Activated gamma-delta T cell treated with anti-CD3 and anti-CD28 coated beads, Interleukin-2, amount 50 U/mL, for 16 hours (primary cell): ENCODE results near the gene GALNT7.
"Not testable (repeated sequence)": the region's sequence is repeated elsewhere in the genome, so short reads cannot be mapped to it uniquely, and the experiment has no call there.

Experiments used
- DNase-seq: peaks from one replicate; pipeline ENCODE4 v3.0.0-alpha.2; 2020; ENCODE audit warnings: low read depth

The GALNT7 gene

GRCh38 chr4:173166491-173166890 is 2.1 kb upstream of the GALNT7 start:
- no peak for DNase-seq

GRCh38 chr4:173167758-173168395 is 734 bp upstream of the GALNT7 start:
- no peak for DNase-seq

DNA sequence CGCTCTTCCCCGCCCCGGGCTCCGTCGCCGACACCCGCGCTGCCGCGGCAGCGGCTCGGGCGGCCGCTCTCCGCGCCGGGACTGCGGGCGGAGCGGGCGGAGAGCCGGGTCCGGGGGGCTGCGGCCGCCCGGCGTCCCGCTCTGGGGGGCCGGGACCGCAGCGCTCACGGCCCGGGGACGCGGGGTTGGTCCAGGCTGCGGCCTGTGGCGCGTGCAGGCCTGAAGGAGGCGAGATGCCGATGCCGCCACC is 492 bp downstream of the GALNT7 start:
- no peak for DNase-seq

DNA sequence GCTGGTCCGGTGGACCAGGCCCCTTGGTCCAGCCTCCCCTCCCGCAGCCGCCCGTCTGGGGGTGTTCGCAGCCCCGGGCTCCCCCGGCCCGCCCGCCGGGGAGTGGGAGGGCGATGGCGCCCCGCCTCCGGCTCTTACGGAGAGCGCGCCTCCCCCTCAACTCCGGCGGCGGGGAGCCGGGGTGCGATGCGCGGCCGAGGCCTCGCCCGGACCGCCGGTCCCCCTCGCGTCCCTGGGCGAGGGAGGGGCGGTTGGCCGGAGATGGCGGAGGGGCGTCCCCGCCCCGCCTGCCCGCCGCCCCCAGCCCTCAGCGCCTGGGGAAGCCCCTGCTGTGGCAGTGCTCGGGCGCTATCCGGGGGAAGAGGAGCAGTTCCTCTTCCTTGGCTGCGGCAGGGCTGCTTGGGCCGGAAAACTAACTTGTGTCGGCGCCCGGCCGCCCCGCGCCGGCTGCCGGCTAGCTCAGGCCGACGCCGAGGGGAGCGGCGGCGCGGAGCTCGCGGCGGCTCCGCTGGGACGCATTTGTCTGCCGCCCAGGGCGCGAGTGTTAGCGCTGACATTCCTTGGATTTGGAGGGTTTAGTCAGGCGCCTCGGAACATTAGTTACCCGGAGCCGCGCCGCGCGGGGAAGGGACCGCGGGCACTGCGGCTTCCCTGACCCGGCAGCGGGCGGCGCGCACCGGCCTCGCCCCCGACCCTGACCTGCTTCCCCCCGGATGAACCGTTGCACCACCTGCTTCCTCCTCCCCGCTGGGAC is 994 bp downstream of the GALNT7 start:
- DNase-seq = peak; percentile 42

DNA sequence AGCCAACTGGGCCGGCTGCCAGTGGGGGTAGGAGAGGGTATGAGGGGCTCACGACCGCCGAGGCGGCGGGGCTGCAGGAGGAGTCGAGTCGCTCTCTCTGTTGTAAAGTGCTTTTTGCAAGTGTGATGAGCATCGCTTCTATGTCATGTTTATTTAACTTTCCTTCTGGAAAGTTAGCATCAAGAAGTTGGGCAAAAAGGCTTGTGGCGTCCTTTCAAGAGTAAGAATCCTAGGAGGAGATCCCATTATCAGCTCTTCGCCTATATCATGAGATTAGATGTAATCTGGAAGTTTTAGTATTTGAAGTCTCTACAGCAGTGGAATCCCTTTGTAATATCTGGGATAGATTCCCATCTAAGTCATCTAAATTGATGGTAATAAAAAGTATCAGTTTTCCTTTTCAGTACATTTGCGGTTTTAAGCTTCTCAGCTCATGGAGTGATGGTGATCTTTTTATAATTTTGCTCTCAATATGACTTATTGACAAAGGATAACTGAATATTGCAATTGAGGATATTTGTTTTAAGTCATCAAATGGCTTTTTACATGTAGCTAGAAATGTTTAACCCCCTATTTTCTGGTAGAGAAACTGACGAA is 1.7 kb downstream of the GALNT7 start:
- DNase-seq = no peak

DNA sequence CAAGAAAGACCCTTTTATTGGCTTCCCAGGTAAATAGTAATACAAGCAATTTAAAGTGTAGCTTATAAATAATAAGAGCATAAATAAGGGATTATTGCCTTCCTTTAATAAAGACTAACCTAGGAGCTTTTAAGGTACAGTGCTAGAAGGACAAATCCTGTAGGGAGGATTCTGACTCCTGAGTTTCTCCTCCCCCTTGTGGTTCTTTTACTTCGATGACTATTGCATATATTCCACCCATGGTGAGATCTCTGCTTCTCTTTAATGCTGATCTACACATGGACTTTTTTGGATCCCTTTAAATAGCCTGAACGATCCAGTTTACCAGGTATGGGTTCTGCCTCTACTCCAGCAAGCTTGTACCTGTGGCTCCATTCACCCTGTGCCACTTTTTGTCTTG is 2.5 kb downstream of the GALNT7 start:
- DNase-seq = no peak

- DNase-seq = no peak
Observed at GRCh38 chr4:173171987-173172386, 3.4 kb downstream of the GALNT7 start.

GRCh38 chr4:173174184-173174583 is 5.6 kb downstream of the GALNT7 start:
- DNase-seq = no peak

- DNase-seq = no peak
Observed at GRCh38 chr4:173174594-173175012, 6.0 kb downstream of the GALNT7 start.

- no peak for DNase-seq
Observed at GRCh38 chr4:173176010-173176409, 7.4 kb downstream of the GALNT7 start.

- no peak for DNase-seq
Observed at GRCh38 chr4:173177232-173177631, 8.6 kb downstream of the GALNT7 start.

DNA sequence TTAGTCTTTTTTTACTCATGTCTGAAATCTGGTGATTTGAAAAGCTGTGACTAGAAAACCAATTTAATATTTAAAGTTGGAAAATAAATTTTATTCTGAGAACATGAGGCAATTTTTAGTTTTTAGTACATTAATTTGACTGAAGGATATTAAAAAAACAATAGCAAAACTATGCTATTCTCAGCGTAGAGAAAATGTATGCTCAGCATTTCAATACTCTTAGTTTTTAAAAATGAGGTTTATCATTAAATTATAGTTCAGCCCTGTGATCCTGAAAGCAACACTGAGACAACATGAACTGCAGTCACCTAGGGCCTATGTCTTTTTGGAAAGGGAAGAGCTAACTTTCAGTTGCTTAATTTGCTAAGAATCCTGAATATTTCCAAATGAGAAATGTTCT is 9.5 kb downstream of the GALNT7 start:
- no peak for DNase-seq

- DNase-seq = no peak
Observed at GRCh38 chr4:173181848-173182247, 13.2 kb downstream of the GALNT7 start.

- no peak for DNase-seq
Observed at GRCh38 chr4:173182403-173182802, 13.8 kb downstream of the GALNT7 start.

- not testable (repeated sequence) for DNase-seq
Observed at GRCh38 chr4:173183659-173184247, 15.1 kb downstream of the GALNT7 start.

DNA sequence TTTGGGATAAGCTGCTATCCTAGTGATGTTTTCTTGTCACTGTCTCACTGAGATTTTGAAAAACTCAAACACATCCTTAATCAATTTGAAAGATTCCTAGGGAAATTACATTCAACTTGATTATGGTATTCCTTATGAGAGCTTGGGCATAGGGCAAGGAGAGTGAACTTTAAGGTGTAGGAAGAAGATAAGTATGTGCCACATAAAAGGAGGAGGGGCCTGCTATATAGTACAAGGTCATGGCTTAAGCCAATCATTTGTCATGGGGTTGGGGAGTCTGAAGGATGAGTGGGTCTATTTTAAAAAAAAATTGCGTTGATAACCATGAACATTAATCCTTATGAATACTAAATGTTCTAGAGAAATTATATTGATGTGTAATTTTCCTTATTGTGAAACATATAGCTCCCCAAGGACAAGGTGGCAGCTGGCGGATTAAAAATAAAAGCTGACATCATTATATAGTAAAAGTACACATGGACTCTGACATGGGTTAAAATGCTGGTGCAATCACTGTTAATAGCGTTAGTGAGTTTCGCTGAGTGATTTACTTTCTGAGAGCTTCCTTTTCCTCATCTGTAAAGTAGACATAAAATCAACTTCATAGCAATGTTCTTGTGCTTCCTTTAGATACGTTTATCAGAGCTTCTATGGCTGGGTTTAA is 17.4 kb downstream of the GALNT7 start:
- DNase-seq = no peak

GRCh38 chr4:173187732-173188131 is 19.1 kb downstream of the GALNT7 start:
- no peak for DNase-seq

DNA sequence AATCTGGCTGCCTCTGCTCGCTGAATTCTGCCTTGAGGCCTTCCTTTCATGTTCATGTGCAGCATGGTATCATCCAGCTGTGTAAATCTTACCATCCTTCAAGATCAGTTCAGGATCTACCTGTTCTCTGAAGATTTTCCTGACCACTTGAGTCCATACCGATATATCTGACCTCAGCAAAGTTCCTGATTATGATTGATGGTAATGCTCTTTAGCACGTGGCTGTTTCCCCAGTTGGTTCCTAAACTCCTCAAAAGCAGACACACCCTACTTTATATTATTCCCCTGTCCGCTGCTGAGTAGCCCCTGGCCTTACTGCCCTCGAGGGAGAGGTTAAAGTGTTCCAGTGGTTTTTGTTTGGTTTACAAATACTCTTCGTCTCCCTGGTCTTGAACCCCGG is 20.0 kb downstream of the GALNT7 start:
- DNase-seq = no peak

DNA sequence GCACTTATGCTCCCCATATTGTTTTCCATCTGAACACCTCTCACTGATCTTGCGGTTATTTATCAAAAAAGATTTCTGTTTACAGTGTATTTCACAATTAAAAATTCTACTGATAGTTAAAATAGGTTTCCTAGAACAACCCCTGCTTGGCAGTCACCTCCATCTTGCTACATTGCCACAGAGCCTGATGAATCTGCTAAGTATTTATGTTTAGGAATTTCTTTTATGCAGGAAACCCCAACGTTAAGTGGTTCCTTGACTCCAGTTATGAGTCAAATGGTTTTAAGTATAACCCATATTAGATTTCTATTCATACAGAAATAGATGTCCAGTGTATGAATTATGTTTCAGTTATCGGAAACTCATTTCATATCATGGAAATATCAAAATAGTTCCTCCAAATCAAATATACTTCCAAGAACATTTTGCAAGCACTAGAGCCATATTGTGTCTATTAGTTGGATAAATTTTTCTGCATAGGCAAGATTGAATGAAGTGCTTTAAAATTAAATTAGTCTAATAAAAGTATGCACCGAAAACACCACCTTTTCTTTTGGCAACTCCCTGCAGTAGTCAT is 20.6 kb downstream of the GALNT7 start:
- DNase-seq = no peak

DNA sequence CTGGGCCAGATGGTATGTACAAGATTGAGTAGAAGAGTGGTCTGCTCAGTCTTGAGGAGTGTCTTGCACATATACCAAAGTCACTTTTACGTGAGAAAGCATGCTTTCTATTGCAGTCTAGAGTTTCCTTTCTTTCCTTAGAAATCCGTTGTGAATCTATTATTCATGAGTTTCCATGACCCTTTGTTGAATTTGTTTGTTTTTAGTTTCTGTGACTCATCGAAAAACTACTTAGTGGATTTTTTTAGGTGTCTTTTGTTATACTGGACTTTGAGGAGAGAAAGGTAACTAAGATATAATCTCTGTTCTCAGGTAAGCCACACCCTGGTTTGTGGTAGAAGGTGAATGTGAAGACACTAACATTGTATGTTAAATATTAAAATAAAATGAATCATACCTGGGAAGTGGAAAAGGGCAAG is 23.0 kb downstream of the GALNT7 start:
- no peak for DNase-seq

GRCh38 chr4:173192375-173193162 is 24.0 kb downstream of the GALNT7 start:
- DNase-seq = no peak

- no peak for DNase-seq
Observed at GRCh38 chr4:173194157-173194556, 25.5 kb downstream of the GALNT7 start.
